SJSA1 (cell line): ENCODE data around the gene PTP4A2. TPM values are rescaled to one million over a fixed set of nuclear protein-coding genes. Genes with fewer than 3 reads are reported as not detected.
"Not testable (repeated sequence)": the region's sequence is repeated elsewhere in the genome, so short reads cannot be mapped to it uniquely, and the experiment has no call there.

Experiments used
- DNase-seq, 2 experiments: peaks; one replicate each; pipeline ENCODE4 v3.0.0-alpha.2; 2015 to 2020; ENCODE audit warnings: low spot score in 2 of 2, low read depth in 1 of 2
- H3K27ac ChIP-seq: fragments of 250-450 bp; sonication (Bioruptor Pico); 2 replicates; pipeline ENCODE4 v1.5.1; 2020; ENCODE audit warnings: mild to moderate bottlenecking, moderate library complexity
- H3K27me3 ChIP-seq: fragments of 250-450 bp; sonication (Bioruptor Pico); replicated peaks from 2 replicates; pipeline ENCODE4 v1.5.1; 2020; ENCODE audit warnings: mild to moderate bottlenecking, moderate library complexity
- H3K36me3 ChIP-seq: fragments of 250-450 bp; sonication (Bioruptor Pico); 2 replicates; pipeline ENCODE4 v1.5.1; 2020; ENCODE audit warnings: mild to moderate bottlenecking
- H3K4me1 ChIP-seq: fragments of 250-450 bp; sonication (Bioruptor Pico); replicated peaks from 2 replicates; pipeline ENCODE4 v1.6.1; 2021; ENCODE audit warnings: mild to moderate bottlenecking
- H3K4me3 ChIP-seq: fragments of 250-450 bp; sonication (Bioruptor Pico); 2 replicates; pipeline ENCODE4 v1.5.1; 2020; ENCODE audit warnings: mild to moderate bottlenecking
- H3K9me3 ChIP-seq: fragments of 250-450 bp; sonication (Bioruptor Pico); replicated peaks from 2 replicates; pipeline ENCODE4 v1.5.1; 2020; ENCODE audit warnings: mild to moderate bottlenecking
- total RNA-seq: library from RNA; depleted of rRNA; stranded (reverse); fragments of >200 nt; shearing (Covaris generic); gene quantifications from 2 replicates; pipeline ENCODE4 v1.2.3, GENCODE V29; 2014

PTP4A2 gene
- total RNA-seq, 1 experiment from 2014 or later: 287 TPM

DNA sequence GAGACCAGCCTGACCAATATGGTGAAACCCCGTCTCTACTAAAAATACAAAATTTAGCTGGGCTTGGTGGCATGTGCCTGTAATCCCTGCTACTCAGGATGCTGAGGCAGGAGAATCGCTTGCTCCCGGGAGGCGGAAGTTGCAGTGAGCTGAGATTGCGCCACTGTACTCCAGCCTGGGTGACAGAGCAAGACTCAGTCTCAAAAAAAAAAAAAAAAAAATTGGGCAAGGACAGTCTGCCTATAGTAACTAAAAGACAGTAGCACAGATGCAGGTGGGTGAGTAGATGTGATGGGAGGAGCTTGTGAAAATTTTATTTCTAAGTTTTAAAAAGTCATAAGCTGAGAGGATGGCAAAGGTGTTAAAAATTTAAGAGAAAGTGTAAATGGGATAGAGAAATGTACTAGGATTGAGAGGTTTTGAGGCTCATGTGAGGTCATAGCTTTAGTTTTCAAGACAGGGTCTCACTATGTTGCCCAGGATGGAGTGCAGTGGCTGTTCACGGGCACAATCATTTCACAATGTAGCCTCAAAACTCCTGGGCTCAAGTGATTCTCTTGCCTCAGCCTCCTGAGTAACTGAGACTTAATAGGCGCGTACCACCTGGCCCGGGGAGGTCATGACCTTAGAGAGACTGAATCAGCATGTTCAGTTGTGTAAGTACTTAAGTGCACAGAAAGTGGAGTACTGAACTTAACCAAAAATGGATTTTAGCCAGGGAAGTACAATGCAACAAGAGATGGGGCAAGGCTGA is 33.7 kb downstream of the PTP4A2 start:
- Histone ChIP-seq H3K36me3 (peaks cover 47% of the 10 kb centered on the region), H3K4me3 (no peak overlapping the region), H3K9me3 (no peaks in the 10 kb centered on the region; the same call in 1 of the 2 replicates), H3K27ac (no peak overlapping the region), H3K4me1 (no peaks in the 10 kb centered on the region), H3K27me3 (no peaks in the 10 kb centered on the region)
- no peak for DNase-seq

DNA sequence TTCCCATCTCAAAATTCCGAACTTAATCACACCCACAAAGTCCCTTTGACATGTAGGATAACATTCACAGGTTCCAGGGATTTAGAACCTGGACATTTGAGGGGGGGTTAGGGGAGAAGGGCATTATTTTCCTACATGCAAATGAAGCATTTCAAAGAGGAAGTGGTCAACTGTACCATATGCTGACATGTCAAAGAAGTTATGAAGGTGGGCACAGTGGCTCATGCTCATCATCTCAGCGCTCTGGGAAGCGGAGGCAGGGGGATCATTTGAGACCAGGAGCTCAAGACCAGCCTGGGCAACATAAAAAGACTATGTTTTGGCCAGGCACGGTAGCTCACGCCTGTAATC is 35.7 kb downstream of the PTP4A2 start:
- no peak for DNase-seq

DNA sequence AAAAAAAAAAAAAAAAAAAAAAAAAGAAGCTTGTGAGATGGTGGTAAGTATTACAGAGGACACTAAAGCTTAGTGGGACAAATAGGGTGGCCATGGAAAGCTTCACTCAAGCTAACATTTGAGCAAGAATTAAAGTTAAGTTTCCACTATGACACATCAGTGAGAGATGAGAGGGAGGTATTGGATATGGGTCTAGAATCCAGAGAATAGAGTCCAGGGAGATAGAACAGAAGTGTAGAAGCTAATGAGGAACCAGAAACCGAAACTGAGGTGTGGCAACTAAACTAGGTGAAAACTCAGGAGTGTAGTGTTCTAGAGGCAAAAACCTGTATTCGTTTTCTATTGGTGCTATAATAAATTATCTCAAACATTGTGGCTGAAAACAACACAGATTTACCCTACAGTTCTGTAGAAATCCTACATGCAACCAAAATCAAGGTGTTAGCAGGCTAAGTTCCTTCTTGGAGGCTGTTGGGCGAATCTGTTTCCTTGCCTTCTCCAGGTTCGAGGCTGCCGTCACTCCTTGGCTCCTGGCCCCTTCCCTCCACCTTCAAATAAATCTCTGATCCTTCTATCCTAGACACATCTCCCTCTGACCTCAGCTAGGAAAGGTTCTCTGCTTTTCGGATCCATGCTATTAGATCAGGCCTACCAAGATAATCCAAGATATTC is 36.2 kb downstream of the PTP4A2 start:
- Histone ChIP-seq H3K9me3 (no peaks in the 10 kb centered on the region; the same call in 1 of the 2 replicates), H3K4me3 (no peak overlapping the region), H3K36me3 (peaks cover 26% of the 10 kb centered on the region), H3K27me3 (no peaks in the 10 kb centered on the region), H3K27ac (no peak overlapping the region), H3K4me1 (no peaks in the 10 kb centered on the region)
- no peak for DNase-seq

More for the DNA sequence above, 35.7 kb downstream of the PTP4A2 start:
- Histone ChIP-seq H3K9me3 (no peaks in the 10 kb centered on the region; the same call in 1 of the 2 replicates), H3K36me3 (peaks cover 31% of the 10 kb centered on the region), H3K27ac (no peak overlapping the region), H3K4me1 (no peaks in the 10 kb centered on the region), H3K4me3 (no peak overlapping the region), H3K27me3 (no peaks in the 10 kb centered on the region)

DNA sequence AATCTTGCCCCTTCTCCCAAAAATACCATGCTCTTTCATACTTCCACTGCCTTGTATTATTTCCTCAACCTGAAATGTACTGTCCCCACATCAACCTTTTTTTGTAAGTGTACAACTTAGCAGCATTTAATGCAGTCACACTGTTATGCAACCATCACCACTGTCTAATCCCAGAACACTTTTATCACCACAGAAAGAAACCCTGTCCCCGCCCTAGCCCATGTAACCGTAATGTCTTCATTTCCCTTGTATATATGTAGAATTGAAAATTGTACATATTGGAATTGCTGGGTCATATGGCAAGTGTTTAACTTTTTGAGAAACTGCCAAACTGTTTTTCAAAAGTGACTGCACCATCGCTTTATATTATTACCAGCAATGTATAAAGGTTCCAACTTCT is 37.4 kb downstream of the PTP4A2 start:
- no peak overlapping the region for H3K27ac ChIP-seq
- H3K27me3 ChIP-seq: no peaks in the 10 kb centered on the region
- no peaks in the 10 kb centered on the region for H3K4me1 ChIP-seq
- DNase-seq: no peak
- peaks cover 14% of the 10 kb centered on the region for H3K36me3 ChIP-seq
- H3K4me3 ChIP-seq: no peak overlapping the region
- peaks cover under 1% of the 10 kb centered on the region; the same call in 1 of the 2 replicates for H3K9me3 ChIP-seq

DNA sequence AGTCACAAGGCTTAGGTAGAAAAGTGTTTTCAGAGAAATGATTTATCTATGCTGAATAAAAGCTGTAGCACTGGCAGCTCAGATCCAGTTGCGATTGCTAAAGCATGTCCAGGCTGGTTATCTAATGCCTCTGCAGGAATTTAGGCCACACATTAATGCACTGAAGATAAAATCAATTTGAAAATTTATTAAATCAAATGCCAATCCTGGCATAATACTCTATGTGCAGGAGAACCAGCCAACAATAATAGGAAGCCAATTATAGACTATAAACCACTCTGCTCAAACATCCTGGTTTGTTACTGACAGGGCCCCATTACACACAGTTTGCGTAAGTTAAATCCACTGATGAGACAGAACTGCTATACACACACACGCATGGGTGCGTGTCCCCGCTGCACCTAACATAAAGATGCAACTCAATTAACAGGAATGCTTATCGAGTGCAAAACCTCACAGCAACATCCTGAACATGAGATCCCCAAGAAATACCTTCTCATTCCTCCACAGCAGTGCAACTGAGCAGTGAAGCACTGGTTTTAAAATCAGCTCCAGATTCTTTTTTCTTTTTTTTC is 40.6 kb downstream of the PTP4A2 start:
- no peak for DNase-seq
- H3K36me3 ChIP-seq: no peaks in the 10 kb centered on the region
- H3K27me3 ChIP-seq: no peaks in the 10 kb centered on the region
- H3K4me1 ChIP-seq: no peaks in the 10 kb centered on the region
- H3K27ac ChIP-seq: no peak overlapping the region
- peaks cover 4% of the 10 kb centered on the region; the same call in 1 of the 2 replicates for H3K9me3 ChIP-seq
- H3K4me3 ChIP-seq: no peak overlapping the region

DNA sequence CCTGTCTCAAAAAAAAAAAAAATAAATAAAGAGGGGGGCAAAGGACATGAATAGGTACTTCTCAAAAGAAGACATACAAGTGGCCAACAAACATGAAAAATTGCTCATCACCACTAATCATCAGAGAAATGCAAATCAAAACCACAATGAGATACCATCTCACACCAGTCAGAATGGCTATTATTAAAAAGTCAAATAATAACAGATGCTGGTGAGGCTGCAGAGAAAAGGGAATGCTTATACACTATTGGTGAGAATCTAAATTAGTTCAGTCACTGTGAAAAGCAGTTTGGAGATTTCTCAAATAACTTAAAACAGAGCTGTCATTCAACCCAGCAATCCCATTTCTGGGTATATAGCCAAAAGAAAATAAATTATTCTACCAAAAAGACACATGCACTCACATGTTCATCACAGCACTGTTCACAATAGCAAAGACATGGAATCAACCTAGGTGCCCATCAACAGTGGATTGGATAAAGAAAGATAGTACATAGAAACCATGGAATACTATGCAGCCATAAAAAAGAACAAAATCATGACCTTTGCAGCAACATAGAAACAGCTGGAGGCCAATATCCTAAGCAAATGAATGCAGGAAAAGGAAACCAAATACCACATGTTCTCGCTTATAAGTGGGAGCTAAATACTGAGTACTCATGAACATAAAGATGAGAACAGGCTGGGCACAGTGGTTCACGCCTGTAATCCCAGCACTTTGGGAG is 42.5 kb downstream of the PTP4A2 start:
- H3K27ac ChIP-seq, H3K27me3 ChIP-seq, H3K4me1 ChIP-seq, H3K4me3 ChIP-seq, DNase-seq, H3K36me3 ChIP-seq, H3K9me3 ChIP-seq: not testable (repeated sequence)

DNA sequence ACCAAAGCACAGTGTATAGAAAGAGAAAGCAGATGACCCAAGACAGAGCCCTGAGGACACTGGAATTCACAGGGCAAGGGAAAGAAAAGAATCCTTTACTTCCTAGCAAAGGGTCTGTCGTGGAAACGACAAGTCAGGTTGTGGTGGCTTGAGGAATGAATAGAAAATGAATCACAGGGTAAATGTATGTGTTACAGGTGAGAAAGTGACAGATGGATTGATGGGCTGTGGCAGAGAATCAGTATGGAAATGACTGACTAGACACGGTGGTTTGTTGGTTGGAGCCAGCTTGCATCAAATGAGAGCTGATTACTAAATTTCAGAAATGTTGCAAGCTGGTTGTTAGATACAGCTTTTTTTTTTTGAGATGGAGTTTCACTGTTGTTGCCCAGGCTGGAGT is 46.9 kb downstream of the PTP4A2 start:
- DNase-seq: no peak
- H3K27ac ChIP-seq: no peak overlapping the region

DNA sequence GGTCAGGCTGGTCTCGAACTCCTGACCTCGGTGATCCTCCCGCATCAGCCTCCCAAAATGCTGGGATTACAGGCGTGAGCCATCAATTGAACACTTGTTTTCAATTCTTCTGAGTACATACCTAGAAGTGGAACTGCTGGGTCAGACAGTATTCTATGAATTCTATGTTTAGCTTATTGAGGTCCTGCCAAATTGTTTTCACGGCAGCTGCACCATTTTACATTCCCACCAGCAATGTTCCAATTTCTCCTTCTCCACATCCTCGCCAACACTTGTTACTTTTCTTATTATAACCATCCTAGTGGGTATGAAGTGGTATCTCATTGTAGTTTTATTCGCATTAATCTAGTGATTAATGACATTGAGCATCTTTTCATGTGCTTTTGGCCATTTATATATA is 49.9 kb downstream of the PTP4A2 start:
- H3K36me3 ChIP-seq: no peaks in the 10 kb centered on the region
- no peak overlapping the region for H3K4me3 ChIP-seq
- no peak for DNase-seq
- H3K4me1 ChIP-seq: no peaks in the 10 kb centered on the region
- H3K9me3 ChIP-seq: no peaks in the 10 kb centered on the region
- no peaks in the 10 kb centered on the region for H3K27me3 ChIP-seq
- H3K27ac ChIP-seq: no peak overlapping the region

More for the DNA sequence above, 46.9 kb downstream of the PTP4A2 start:
- no peak overlapping the region for H3K4me3 ChIP-seq
- H3K4me1 ChIP-seq: no peaks in the 10 kb centered on the region
- no peaks in the 10 kb centered on the region for H3K36me3 ChIP-seq
- no peaks in the 10 kb centered on the region for H3K27me3 ChIP-seq
- H3K9me3 ChIP-seq: 0 out of 2 replicates have a peak, but pooled peaks cover 4% of the 10 kb centered on the region

DNA sequence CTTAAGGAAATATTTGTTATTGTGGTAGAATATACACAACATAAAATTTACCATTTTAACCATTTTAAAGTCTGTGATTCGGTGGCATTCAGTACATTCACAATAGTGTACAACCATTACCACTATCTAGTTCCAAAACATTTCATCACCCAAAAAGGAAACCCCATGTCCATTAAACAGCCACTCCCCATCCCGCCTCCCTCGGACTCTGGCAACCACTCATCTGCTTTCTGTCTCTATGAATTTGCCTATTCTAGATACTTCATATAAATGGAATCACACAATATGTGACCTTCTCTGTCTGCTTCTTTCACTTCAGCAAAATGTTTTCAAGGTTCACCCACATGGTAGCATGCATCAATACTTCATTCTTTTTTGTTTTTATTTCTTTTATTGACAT is 51.3 kb downstream of the PTP4A2 start:
- H3K9me3 ChIP-seq: no peaks in the 10 kb centered on the region
- no peak for DNase-seq
- H3K27ac ChIP-seq: no peak overlapping the region
- H3K36me3 ChIP-seq: no peaks in the 10 kb centered on the region
- H3K4me3 ChIP-seq: no peak overlapping the region
- no peaks in the 10 kb centered on the region for H3K27me3 ChIP-seq
- no peaks in the 10 kb centered on the region for H3K4me1 ChIP-seq

DNA sequence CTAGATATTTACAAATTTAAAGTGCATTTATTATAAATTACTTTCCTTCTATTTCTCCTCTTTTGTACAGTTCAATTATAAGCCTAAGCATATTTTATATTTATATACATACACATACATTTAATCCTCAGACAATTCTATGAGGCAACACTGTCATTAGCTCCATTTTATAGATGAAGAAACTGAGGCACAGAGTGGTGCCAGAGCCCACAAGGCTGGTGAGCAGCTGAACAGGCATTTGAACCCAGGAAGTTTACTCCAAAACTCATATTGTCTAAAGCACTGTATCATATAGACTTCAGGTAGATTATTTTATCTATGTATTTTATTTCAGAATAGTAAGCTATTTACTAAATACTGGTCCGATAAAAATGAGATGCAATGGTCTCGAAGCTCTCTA is 52.3 kb downstream of the PTP4A2 start:
- no peaks in the 10 kb centered on the region for H3K9me3 ChIP-seq
- H3K27ac ChIP-seq: no peak overlapping the region
- H3K4me3 ChIP-seq: no peak overlapping the region
- no peaks in the 10 kb centered on the region for H3K36me3 ChIP-seq
- no peaks in the 10 kb centered on the region for H3K4me1 ChIP-seq
- H3K27me3 ChIP-seq: no peaks in the 10 kb centered on the region
- DNase-seq: no peak

DNA sequence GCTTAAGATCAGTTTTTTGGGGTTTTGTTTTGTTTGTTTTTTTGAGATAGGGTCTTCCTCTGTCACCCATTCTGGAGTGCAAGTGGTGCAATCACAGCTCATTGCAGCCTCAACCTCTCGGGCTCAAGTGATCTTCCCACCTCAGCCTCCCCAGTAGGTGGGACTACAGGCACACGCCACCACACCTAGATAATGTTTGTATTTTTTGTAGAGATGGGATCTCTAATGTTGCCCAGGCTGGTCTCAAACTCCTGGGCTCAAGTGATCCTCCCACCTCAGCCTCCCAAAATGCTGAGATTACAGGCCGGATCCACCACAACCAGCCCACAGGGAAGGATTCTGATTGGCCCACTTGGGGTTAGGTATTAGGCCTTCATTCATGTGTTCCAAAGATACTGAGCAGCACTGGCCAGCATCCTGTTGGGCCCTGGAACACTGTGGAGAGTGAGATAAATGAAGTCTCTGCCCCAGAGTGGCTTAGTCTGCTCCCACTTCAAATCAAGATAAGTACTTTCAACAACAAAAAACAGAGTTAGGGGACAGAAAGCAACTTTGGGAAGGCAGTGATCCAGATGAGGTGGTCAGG is 54.7 kb downstream of the PTP4A2 start:
- no peak overlapping the region for H3K4me3 ChIP-seq
- no peaks in the 10 kb centered on the region for H3K4me1 ChIP-seq
- H3K36me3 ChIP-seq: no peaks in the 10 kb centered on the region
- DNase-seq: no peak
- H3K27me3 ChIP-seq: no peaks in the 10 kb centered on the region
- no peak overlapping the region for H3K27ac ChIP-seq
- no peaks in the 10 kb centered on the region for H3K9me3 ChIP-seq

DNA sequence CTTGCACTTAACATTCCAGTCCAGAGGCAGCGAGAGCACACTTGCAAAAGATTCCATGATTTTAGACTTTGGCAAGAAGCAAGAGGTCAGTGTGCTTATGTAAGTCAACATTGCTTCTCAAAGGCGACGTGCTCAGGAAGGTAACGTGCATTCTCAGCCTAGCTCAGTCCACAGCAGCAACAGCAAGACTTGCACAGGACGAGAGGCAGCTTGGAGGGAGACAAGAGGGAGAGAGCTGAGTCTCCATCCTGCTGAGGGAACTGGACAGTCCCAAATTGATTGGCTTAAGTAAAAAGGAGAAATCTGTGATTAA is 56.5 kb downstream of the PTP4A2 start:
- H3K27ac ChIP-seq: no peak overlapping the region
- no peaks in the 10 kb centered on the region for H3K36me3 ChIP-seq
- H3K4me3 ChIP-seq: no peak overlapping the region
- H3K27me3 ChIP-seq: no peaks in the 10 kb centered on the region
- no peak for DNase-seq
- H3K9me3 ChIP-seq: no peaks in the 10 kb centered on the region
- H3K4me1 ChIP-seq: no peaks in the 10 kb centered on the region

DNA sequence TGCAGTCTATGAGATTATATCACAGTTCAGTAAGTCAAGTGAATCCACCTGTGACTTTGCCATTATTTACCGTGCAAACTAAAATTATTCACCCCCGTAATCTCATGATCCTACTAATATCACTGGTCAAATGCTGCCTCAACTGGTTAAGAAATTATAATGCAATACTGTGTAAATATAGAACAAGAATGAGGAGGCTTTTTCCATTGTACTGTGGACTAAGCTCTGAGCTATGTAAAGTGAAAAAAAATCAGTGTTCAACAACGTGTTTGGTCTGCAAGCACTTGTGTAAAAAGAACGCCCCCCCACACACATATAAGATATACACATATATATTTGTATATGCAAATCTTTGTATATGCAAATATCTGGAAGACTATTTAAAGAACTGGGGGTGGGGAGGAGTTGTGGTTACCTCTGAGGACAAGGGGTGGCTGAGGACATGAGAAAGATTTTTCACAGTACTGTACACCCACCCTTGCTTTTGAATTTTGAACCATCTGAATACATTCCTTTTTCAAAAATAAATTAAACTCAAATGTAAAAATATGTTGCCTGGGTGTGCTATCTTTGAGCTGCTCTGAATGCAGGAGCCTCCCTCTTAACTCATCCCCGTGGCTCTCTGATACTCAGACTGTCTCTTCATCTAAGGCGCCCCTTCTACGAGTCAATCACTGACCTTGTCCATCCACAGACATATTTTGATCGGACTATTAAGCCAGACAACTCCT is 57.0 kb downstream of the PTP4A2 start:
- Histone ChIP-seq H3K9me3 (no peaks in the 10 kb centered on the region), H3K4me3 (no peak overlapping the region), H3K27me3 (no peaks in the 10 kb centered on the region), H3K36me3 (no peaks in the 10 kb centered on the region), H3K27ac (no peak overlapping the region), H3K4me1 (no peaks in the 10 kb centered on the region)
- DNase-seq: no peak
